GM18526 (cell line): ENCODE data around the gene OVOL3.

Experiments used
- POLR2A ChIP-seq: IDR thresholded peaks from 3 replicates; pipeline ENCODE4 v1.6.1; 2011; ENCODE audit not compliant: insufficient read length; ENCODE audit errors: extremely low read depth

Gene OVOL3

DNA sequence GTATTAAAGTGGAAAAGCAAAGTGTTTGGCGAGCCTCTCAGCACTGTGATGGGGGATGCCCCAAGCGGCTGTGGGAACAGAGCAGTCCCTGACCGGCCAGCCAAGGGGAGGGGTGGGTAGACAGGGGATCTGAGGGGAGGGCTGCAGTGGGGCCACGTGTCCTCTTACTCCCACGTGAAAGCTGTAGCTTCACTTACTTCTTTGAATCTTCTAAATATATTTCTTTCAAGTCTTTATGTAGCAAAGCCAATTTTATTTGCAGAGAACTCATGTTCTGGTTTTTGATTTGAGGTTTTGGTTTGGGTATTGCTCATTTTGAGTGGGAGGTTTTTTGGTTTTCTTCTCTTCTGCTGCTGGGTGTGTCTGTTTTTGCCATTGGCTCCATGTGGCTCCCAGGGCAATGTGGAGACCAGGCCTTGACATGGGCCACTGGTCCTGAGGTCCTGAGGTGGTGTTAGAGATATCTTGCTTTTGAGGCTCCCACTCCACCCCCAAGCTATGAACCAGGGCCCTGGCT is 17.7 kb upstream of the OVOL3 start:
- TF ChIP-seq POLR2A, result no peak

DNA sequence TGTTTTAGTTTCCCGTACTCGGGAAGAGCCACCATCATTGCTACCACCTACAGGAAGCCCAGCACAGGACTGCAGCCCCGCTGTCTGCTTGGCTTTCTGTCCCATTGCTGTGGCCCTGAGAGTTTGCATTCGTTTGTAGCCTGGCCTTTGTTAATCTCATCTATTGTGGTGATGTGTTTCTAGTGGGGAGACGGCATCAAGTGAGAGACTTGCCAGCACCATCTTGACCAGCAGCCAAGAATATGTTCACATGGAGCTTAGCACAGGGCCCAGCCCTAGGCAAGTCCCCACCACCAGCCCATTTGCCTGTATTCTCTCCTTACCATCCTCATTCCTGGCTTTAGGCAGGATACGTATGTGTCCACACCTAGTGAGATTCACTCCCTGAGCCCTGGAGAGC is 17.3 kb upstream of the OVOL3 start:
- TF ChIP-seq POLR2A, result no peak

DNA sequence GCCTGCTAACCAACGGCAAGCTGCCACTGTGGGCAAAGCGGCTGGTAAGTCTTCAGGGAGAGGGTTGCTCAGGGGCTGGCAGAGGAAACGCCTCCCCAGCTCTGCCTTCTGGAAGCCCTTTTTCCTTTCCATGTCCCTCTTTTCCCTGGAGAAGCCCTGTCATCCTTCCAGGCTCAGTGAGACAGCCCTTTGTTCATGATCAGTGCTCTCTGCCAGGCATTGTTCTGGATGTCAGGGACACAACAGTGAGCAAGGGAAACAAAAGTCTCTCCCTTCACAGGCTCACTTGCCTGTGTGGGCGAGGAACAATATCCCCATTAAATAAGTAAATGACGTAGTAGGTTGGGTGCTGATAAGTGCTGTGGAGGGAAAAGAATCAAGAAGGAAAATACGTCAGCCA is 13.9 kb upstream of the OVOL3 start:
- TF ChIP-seq POLR2A, result no peak

DNA sequence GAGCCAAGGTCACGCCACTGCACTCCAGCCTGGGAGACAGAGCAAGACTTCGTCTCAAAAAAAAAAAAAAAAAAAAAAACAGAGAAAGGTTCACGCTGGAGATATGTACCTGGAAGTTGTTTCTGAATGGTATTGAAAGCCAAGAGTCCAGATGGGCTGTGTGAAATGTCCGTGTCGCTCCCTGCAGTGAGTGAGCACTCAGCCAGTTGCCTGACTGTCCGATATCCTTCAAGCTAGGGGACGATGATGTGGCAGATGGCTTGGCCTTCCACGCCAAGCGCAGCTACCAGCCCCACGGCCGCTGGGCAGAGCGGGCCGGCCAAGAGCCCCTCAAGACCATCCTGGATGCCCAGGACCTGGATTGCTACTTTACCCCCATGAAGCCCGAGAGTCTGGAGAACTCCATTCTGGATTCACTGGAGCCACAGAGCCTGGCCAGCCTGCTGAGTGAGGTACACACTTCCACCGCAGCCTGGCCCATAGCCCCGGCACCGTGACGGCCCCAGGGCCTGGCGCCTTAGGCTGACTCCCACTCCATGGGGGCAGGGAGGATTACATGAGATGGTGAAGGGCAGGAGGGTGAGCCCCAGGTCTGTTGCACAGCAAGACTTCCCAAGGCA is 11.7 kb upstream of the OVOL3 start:
- no peak for TF ChIP-seq POLR2A

DNA sequence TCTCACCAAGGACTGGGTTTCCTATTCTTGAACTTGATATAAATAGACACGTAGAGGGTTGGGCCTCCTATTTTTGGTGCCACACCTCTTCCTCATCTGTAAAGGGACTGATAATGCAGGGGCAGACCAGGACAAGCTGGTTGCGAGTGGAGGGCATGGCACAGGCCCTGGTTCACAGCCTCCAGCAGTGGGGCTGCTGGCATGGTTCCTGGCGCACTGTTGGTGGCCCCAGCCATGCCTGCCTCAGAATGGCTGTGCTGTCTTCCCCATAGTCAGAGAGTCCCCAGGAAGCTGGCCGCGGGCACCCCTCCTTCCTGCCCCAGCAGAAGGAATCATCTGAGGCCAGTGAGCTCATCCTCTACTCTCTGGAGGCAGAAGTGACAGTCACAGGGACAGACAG is 10.5 kb upstream of the OVOL3 start:
- no peak for TF ChIP-seq POLR2A

DNA sequence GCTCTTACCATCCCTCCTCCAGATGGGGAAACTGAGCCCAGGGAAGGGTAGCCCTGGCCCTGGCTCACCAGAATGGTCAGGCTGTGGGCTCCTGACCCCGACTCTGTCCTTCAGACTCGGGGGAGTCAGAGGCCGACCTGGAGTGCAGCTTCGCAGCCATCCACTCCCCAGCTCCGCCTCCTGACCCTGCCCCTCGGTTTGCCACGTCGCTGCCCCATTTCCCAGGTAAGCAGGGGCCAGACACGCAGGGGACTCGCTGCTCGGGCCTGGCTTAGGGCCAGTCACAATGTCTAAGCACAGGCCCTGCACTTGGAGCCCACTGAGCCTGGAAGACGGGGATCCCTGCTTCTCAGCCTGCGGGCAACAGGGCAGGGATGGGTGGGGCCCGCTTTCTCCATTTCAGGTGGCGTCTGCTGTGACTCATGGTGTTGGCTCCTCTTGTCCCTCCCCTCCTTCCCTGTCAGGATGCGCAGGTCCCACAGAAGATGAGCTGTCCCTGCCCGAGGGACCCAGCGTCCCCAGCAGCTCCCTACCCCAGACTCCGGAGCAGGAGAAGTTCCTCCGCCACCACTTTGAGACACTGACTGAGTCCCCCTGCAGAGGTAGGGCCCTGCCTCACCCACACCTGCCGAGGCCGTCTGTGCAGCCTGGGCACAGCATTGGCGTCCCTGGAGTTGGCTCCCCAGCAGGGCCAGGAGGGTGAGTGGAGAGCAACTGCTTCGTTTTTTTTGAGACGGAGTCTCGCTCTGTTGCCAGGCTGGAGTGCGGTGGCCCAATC is 9.2 kb upstream of the OVOL3 start:
- TF ChIP-seq POLR2A, result no peak

DNA sequence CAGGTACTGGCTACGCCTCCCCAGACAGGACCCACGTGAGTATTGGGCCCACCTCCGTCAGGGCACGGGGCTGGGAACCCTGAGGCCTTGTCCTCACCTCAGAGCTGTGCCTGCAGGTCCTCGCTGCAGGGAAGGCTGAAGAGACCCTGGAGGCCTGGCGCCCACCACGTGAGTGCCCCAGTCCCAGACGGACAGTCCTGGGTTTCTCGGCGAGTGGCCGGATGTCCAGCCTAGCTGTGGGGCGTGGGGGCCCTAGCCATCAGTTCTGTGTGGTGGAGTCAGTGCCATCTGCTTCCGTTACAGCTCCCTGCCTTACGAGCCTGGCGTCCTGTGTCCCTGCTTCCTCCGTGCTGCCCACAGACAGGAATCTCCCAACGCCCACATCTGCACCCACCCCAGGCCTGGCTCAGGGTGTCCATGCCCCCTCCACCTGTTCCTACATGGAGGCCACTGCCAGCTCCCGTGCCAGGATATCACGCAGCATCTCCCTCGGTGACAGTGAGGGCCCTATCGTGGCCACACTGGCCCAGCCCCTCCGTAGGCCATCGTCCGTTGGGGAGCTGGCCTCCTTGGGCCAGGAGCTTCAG is 7.8 kb upstream of the OVOL3 start:
- TF ChIP-seq POLR2A, result no peak

DNA sequence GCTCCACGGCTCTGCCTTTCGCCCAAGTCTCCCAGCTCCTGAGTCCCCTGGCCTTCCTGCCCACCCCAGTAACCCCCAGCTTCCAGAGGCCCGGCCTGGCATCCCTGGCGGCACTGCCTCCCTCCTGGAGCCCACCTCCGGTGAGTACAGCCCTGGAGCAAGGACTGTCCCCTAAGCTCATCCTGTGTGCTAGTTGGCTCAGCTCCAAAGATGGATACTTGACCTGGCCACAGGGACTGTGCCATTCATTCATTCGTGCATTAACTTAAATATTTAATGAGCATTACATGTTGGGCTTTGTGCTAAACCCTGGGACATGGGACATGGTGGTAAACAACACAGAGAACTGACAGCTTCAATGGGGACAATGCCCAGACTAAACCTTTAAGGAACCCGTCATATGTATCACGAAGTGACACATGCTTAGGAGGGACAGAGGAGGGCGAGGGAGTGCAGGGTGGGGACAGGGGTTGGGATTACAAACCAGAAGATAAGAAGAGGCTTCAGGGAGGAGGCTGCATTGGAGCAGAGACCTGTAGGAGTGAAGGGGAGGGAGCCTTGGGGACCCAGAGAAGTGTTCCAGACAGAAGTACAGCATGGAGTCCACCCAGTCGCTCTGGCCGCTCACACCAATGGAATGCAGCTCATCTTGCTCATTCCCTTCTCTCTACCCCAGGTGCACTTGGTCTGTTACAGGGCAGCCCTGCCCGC is 6.9 kb upstream of the OVOL3 start:
- no peak for TF ChIP-seq POLR2A

DNA sequence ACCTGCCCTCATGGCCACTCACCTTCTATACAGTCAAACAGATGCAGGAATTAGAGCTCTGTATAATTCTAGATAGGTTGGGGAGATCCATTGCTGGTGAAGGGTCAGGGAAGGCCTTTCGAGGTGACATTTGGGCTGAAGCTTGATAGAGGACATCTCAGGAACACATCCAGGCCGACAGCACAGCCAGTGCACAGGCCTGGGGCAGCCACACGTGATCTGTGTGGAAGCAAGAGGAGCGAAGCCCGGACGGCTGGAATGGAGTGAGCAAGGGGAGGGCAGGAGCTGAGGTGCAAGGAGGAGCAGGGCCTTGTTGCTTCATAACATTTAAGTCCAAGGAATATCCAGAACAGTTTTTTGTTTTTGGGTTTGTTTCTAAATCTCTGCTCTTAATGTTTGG is 4.5 kb upstream of the OVOL3 start:
- no peak for TF ChIP-seq POLR2A

DNA sequence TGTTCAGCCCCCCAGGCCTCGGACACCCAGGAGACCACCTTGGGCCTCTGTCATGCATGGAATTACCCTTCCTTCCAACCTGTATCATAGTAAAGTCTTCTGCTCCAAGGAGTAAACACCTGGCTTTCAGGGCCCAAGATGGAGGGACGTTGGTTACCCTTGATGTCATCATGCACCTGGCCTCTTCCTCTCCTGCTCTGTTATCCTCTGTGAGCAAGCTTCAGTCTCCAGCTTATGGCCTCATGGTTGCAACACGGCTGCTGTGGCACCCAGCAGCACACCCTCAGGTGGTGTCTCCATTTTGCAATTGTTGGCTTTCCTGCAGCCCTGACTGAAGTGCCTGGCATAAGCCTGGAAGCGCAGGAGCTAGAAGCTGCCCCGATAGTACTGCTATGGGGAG is 4.0 kb upstream of the OVOL3 start:
- TF ChIP-seq POLR2A, result no peak

DNA sequence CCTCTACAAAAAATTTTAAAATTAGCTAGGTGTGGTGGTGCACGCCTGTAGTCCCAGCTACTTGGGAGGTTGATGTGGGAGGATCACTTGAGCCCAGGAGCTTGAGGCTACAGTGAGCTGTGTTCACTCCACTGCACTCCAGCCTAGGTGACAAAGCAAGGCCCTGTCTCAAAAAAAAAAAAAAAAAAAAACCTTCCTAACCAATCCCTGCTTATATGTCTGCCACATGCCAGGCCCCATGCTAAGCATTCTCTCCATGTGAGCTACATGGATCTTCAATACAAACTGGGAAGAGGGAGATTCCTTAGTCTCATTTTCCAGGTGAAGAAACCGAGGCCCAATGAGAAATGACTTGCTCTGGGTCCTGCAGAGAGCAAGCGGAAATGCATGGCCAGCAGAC is 2.3 kb upstream of the OVOL3 start:
- TF ChIP-seq POLR2A, result no peak

DNA sequence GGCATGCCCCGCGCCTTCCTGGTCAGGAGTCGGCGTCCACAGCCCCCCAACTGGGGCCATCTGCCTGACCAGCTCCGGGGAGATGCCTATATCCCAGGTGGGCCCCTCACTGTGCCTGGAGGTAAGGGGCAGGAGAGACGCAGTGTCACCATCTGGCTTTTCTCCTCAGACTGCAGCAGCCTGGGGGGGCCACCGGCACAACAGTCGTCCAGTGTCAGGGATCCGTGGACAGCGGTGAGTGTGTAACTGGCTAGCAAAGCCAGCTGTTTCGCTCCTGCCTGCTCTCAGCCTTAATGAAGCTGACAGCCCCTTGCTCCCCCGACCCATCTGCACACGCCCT is 227 bp downstream of the OVOL3 start:
- no peak for TF ChIP-seq POLR2A

DNA sequence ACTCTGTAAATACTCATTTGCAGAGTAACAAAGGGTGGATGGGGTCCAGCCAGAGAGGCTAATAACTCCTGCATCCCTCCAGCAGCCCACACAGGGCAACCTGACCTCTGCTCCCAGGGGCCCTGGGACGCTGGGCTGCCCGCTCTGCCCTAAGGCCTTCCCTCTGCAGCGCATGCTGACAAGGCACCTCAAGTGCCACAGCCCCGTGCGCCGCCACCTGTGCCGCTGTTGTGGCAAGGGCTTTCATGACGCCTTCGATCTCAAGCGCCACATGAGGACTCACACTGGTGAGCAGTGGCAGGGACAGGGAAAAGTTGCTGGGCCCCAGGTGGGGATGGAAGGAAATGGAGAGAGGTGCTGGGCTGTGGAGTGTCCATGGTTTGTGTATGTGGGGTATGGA is 1.7 kb downstream of the OVOL3 start:
- no peak for TF ChIP-seq POLR2A

DNA sequence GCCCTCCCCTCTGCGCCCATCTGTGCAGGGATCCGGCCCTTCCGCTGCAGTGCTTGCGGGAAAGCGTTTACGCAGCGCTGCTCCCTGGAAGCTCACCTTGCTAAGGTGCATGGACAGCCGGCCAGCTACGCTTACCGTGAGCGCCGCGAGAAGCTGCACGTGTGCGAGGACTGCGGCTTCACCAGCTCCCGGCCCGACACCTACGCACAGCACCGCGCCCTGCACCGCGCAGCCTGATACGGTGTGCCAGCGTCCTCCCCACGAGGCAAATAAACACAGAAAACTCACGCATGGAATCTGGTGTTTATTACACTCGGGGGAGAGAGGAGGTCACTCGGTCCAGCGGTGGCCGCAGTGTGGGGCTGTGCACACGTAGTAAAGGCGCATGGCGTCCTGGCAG is 2.5 kb downstream of the OVOL3 start:
- no peak for TF ChIP-seq POLR2A

DNA sequence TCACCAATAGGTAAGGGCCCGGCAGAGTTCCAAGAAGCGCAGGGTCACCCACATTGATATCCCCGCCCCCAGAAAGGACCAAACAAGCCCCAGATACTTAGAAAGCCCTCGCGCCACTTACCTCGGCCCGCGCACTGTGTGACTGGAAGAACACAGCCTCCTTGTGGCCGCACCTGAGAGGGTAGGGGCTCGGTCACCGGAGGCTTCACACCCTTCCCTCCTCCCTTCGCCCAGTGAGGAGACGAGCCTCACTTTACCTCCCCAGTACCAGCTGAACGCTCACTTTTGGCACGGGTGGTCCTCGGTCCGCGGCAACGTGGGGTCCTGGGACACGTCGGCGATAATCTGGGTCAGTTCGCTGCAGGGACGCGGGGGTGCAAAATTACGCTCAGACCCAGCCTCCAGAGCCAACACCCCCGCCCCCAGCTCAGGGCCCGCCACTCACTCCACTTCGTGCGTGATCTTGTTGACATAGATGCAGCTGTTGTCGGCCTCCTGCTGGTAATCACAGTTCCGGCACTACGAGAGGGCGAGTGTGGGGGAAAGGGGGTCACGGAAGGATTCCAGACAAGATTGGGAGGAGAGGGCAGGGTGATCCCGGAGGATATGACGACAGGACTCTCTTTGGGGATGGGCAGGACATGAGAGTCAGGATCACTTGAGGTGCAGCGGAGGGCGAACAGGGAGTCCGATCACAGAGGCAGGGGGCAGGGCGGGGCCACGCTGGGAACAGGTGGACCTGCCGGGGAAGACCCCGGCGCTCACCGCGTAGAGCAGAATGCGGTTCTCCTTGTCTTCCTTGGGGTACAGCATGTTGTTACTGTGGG is 3.2 kb downstream of the OVOL3 start:
- TF ChIP-seq POLR2A, result no peak
